AG10803 (cell line): Measurements from ENCODE around the gene SIDT2.

ENCODE experiments used
- DNase-seq: peaks from one replicate; pipeline ENCODE4 v3.0.0; 2010; ENCODE audit warnings: low read depth
- H3K4me3 ChIP-seq: 2 replicates; pipeline ENCODE4 v1.5.1; 2011; ENCODE audit warnings: mild to moderate bottlenecking, low read length, control low read depth
- CTCF ChIP-seq: conservative IDR thresholded peaks from 2 replicates; pipeline ENCODE4 v1.5.1; 2011; ENCODE audit warnings: mild to moderate bottlenecking, low read length, control low read depth, inconsistent platforms

The SIDT2 gene

GRCh38 chr11:117191680-117192400, 13.3 kb downstream of the SIDT2 start:
- H3K4me3 ChIP-seq = no peak overlapping the region
- no peak for DNase-seq
- TF ChIP-seq CTCF = no peak

- DNase-seq = no peak
- no peak for TF ChIP-seq CTCF
- no peak overlapping the region for H3K4me3 ChIP-seq
These were observed 13.9 kb downstream of the SIDT2 start for GRCh38 chr11:117192401-117192875.

GRCh38 chr11:117193130-117194020, 14.8 kb downstream of the SIDT2 start:
- no peak overlapping the region for H3K4me3 ChIP-seq
- no peak for DNase-seq
- TF ChIP-seq CTCF = no peak

GRCh38 chr11:117194267-117194666, 15.7 kb downstream of the SIDT2 start:
- no peak for TF ChIP-seq CTCF
- no peak for DNase-seq
- no peak overlapping the region for H3K4me3 ChIP-seq

- no peak overlapping the region for H3K4me3 ChIP-seq
- DNase-seq = no peak
- no peak for TF ChIP-seq CTCF
These were observed 16.7 kb downstream of the SIDT2 start for GRCh38 chr11:117195258-117195657.

GRCh38 chr11:117195761-117196160, 17.2 kb downstream of the SIDT2 start:
- TF ChIP-seq CTCF = no peak
- no peak for DNase-seq
- no peak overlapping the region for H3K4me3 ChIP-seq

GRCh38 chr11:117197006-117197405, 18.5 kb downstream of the SIDT2 start:
- no peak for TF ChIP-seq CTCF
- no peak for DNase-seq
- H3K4me3 ChIP-seq = no peak overlapping the region
